Inflammatory macrophage treated with lipopolysaccharide for 1 hour (primary cell): ENCODE results near the gene NPC1L1.
A peak's percentile ranks its signal among the peaks of the same experiment; 100 is the strongest.

ENCODE experiments used
- DNase-seq, 2 donors: peaks; one replicate each; pipeline ENCODE4 v3.0.0-alpha.2; 2020 to 2022

NPC1L1 gene, protein sequence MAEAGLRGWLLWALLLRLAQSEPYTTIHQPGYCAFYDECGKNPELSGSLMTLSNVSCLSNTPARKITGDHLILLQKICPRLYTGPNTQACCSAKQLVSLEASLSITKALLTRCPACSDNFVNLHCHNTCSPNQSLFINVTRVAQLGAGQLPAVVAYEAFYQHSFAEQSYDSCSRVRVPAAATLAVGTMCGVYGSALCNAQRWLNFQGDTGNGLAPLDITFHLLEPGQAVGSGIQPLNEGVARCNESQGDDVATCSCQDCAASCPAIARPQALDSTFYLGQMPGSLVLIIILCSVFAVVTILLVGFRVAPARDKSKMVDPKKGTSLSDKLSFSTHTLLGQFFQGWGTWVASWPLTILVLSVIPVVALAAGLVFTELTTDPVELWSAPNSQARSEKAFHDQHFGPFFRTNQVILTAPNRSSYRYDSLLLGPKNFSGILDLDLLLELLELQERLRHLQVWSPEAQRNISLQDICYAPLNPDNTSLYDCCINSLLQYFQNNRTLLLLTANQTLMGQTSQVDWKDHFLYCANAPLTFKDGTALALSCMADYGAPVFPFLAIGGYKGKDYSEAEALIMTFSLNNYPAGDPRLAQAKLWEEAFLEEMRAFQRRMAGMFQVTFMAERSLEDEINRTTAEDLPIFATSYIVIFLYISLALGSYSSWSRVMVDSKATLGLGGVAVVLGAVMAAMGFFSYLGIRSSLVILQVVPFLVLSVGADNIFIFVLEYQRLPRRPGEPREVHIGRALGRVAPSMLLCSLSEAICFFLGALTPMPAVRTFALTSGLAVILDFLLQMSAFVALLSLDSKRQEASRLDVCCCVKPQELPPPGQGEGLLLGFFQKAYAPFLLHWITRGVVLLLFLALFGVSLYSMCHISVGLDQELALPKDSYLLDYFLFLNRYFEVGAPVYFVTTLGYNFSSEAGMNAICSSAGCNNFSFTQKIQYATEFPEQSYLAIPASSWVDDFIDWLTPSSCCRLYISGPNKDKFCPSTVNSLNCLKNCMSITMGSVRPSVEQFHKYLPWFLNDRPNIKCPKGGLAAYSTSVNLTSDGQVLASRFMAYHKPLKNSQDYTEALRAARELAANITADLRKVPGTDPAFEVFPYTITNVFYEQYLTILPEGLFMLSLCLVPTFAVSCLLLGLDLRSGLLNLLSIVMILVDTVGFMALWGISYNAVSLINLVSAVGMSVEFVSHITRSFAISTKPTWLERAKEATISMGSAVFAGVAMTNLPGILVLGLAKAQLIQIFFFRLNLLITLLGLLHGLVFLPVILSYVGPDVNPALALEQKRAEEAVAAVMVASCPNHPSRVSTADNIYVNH (N-terminal part only)

DNA sequence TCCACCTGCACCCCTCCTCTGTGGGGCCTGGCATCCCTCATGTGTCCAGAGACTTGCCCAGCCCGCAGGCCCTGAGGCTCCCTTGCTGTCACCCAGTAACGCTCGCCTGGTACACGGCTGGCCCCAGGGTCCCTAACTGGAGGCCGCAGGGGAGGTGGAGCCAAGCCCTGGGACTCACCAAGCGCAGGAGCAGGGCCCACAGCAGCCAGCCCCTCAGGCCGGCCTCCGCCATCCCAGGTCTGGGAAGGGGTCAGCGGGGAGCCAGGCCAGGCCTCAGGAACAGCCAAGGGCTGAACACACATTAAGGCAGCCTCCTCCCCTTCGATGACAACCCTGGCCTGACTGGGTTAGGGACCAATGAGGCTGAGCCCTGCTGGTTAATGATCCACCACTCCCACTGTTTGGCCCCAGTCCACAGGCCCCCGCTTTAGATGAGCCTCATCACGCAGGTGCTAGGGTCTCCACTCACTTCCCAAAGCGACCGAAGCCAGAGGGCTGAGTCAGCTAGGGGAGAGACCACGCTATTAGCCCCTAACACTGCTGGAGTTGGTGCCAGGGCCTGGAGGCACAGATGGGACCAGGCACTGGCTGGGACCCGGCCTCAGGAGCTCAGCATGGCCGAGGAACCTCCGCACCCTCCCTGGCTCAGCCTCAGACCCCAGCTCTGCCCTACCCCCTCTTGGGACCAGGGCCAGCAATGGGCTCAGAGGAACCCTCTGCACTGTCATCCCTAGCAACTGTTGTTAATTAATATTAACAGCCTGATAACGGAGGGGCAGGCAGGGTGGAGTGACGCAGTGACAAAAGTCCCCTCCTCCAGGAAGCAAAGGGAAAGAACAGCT is at the start of gene NPC1L1:
Gene NPC1L1 (minus strand): TSS at position 303 of the 842 bp plus-strand sequence. CDS start 71 bp downstream, at position 232.
- DNase-seq = no peak

DNA sequence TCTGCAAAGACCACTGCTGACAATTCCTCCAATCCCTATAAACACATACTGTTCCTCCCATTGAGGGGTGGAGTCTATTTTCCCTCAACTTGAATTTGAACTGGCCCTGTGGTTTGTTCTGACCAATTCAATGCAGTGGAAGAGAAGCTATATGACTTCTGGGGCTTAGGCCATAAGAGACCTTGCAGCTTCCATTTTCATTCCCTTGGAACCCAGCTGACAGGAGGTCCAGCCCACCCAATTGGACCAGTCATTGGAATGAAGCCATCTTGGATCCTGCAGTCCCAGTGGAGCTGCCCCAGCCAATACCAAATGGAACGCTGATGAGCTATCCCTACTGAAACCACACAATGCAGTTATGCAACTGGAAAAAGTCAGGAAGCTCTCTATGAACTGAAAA is 49.8 kb upstream of the NPC1L1 start:
- DNase-seq = no peak

DNA sequence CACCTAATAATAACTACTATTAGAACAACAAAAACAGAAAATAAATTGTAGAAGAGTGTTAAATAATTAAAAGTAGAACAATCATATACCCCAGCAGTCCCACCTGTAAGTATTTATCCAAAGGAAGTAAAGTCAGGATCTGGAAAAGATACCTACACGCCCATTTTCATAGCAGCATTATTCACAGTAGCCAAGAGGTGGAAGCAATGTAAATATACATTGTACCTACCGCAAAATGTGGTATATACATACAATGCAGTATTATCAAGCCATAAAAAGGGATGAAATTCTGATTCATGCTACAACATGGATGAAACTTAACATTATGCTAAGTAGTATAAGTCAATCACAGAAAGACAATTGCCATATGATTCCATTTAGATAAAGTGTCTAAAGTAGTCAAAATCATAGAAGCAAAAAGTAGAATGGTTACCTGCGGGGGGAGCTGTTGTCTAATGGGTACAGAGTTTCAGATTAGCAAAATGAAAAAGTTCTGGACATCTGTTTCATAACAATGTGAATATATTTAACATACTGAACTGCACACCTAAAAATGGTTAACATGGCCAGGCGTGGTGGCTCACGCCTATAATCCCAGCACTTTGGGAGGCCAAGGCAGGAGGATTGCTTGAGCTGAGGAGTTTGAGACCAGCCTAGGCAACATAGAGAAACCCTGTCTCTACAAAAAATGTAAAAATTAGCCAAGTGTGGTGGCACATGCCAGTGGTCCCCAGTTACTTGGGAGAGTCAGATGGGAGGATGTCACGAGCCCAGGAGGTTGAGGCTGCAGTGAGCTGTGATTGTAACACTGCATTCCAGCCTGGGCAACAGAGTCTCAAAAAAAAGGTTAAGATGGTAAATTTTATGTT is 46.9 kb upstream of the NPC1L1 start:
- DNase-seq = peak; percentile 43 to 83

DNA sequence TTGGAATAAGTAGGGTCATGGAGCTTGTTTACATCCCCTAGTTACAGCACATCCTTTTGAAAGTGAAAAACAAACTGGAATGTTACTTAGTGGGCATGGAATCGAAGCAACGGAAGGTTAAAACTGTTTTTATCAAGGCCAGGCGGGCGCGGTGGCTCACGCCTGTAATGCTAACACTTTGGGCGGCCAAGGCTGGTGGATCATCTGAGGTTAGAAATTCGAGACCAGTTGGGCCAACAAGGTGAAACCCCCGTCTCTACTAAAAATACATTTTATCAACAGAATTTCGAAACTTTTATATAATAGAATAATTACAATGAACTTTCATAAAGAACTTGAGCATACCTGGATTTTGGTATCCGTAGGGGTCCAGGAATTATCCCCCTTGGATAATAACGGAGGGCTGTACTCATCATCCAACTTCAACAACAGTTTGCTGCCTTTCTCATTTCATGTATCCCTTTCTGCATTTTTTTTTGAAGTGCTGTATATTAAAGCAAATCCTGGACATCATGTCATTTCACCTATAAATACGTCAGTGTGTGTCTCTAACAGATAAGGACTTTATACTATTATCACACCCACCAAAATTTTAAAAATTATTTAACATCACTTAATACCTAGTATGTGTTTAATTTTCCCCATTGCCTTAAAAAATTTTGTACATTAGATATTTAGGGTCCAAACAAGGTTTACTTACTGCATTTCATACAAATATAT is 42.2 kb upstream of the NPC1L1 start:
- DNase-seq = no peak

DNA sequence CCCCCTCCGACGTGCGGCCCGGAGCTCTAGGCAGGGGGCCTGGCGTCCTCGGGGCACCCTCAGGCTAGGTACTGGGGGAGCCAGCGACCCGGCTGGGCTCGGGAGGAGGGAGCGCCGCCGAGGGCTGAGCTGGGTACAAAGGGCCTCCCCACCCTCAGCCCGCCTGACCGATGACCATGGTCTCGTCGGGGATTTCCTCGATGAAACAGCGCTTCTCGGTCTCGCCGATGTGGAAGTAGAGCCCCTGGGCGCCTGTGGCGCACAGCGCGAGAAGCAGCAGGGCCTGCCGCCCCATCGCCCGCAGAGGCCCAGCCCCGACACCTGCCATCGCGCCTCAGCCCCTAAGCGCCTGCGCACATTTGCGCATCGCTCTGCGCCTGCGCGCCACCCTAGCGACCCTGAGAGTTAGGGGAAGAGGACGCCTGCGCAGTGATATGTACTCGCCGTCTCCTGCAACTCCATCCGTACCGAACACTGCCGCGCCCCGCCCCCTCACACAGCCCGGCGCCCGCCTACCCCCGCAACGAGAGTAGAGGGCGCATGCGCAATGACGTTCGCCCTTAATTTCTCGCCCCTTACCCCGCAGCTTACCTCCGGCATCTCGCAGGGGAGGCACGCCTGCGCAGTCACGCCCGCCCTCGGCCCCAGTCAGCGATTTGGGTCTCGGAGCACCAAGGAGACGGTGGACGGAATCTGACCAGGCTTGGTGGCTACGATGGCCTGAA is 40.9 kb upstream of the NPC1L1 start, which contains the start of gene TMED4:
Gene TMED4 (minus strand): TSS at position 353 of the 725 bp plus-strand sequence. CDS start 25 bp downstream, at position 328.
- DNase-seq = peak; percentile 96 to 99

DNA sequence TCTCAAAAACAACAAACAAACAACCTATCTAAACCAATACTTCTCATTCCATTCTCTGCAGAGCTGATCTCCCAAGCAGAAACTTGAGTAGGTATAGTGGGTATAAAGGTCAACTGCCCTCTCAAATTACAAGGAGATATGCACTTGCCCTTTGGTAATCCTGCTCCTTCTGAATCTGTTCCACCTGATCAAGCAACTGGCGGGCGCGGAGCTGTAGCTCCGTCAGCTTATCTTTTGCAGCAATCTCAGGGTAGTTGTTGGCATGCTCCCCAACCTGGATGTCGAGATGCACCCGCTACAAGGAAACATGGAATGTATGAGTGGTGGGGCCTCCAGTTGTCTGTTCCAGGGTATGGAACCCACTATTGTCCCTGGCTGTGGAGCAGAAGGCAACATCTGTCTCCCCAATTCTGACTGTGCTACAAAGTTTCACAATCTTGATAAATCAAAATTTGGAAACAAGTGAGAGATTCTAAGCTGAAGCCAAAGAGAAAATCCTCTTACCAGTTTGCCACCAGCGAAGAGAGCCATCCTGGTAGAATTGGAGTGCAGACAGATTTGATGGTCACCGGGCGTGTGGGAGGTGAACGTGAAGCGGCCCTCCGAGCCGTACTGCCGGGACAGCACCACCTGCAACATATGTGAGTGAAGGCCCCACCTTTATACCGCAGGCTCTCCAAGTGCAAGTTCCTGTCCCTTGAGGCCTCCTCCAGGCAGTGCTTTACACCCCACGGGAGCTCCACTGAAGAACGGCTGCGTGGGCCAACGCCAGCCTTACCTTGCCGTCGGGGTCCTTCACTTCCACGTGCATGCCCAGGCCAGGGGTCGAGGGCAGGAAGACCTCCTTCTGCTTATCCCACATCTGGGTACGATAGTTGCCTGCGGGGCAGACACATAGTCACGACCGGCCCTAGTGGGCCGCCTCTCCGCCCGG is 40.1 kb upstream of the NPC1L1 start:
- DNase-seq = peak in 1 of 2 donors; percentile 8

DNA sequence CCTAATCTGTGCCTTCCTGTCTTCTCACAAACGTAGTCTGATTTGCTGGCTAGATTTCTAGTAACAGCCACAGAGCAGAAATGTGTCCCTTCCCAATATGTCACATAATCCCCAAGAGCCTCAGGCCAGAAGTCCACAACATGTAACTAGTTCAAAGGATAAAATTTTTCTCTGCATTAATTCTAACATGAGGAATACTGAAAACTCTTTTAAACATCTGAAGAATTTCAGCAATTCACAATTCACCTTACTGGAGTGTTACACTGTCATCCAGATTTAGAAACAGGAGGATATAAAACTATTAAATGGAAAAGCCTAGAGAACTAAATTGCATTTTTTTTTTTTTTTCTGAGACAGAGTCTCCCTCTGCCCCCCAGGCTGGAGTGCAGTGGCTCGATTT is 35.1 kb upstream of the NPC1L1 start:
- DNase-seq = no peak

DNA sequence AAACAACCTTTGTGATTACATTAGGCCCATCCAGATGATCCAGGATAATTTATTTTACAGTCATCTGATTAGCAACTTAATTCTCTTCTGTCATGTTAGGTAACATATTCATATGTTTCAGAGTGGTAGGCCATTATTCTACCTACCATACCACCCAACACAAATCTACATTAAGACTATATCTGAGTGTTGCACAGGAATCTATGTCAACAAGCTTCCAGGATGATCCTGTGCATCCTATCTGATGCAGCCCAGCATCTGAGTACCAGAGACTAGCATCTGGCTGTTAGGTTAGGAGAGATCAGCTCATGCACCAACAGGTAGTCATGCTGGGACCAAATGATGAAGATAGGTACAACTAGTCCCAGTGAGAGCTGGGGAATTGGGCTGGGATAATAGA is 33.9 kb upstream of the NPC1L1 start:
- no peak for DNase-seq

DNA sequence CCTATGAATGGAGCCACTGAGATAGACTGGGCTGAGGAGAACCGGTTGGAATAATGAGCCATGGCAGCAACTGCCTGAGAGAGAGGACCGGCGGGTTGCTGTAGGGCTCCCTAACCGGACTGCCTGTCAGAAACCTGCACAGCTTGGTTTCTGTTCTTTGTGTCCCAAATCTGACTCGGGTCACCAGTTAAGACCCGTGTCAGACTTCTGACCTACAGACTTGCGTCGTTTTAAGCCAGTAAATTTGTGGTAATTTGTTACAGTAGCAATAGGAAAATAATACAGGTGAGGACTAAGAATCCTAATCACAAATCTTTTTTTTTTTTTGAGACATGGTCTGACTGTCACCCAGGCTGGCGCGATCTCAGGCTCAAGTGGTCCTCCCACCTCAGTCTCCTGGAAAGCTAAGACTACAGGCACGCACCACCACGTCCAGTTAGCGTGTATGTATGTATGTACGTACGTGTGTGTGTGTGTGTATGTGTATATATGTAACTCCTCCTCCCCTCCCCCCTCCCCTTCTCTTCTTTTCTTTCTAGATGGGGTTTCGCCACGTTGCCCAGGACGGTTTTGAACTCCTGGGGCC is 33.2 kb upstream of the NPC1L1 start:
- DNase-seq = peak in 1 of 2 donors; percentile 6

DNA sequence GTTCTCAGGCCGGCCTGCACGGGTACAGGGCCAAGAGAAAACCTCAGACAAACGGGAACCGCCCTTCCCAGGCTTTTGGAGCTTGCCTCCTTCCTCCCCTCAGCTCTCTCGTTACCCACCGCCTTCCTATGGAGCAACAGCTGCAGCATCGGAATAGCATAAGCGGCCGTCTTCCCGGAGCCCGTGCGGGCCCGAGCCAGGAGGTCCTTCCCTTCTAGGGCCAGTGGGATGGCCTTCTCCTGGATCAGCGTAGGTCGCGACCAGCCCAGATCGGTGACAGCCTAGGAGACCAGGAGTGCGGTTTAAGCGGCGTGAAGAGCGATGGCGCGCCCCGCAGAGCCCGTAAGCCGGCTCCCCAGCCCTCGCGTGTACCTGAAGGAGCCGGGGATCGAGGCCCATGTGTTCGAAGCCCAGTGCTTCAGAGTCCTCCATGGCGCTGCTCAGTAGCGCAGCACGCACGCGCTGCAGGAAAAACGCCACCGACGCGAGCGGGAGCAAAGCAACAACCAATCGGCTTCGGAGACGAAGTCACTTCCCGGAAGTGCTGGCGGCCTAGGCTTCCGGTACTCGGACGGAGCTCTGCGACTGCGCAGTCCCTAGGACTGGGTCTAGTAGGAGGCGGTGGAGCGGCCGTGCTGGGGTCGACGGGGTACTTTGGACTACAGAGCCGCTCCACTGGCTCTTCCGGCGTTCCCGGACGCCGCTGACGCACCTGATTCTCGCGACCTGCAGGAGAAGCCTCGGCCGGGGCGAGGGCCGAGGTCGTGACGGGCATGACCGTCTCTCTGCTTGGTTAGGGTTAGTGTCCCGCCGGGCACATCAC is 32.5 kb upstream of the NPC1L1 start, which contains the start of gene DDX56:
Gene DDX56 (minus strand): TSS at position 445 of the 823 bp plus-strand sequence. CDS start 13 bp downstream, at position 432.
- peak; percentile 94 to 97 for DNase-seq

DNA sequence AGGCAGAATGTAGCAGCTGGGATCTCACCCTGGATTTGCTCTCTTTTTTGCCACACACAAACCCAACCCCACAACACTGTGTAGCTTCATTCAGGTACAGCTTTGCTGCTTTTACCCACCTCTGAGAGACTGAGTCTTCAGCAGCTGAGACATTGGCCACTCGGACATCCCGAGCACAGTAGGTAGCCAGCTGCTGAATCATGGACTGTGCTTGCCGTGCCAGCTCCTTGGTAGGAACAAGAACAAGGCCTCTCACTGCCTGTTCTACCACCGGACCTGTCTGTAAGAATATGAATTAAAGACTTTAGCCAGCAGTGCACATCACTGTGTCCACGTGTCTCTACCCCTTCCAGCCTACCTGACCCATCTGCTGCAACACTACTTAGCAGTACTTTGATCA is 31.6 kb upstream of the NPC1L1 start:
- DNase-seq = no peak

DNA sequence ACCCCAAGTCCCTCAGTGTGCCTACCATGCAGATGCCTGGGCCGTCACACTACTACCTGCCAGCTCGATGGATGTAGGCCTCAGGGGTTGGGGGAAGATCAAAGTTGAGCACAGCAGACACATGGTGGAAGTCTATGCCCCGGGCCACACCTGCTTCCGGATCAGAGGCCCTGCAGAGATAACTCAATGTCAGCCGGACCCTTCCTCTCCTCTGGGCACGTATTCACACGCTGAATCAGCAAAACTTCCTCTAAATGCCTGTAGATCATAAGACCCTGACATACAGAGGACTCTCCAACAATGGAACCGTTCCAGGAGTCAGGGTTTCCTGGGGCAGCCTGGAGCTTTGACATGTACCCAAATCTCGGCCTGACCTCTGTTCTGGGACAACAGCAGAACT is 28.8 kb upstream of the NPC1L1 start:
- DNase-seq = no peak

DNA sequence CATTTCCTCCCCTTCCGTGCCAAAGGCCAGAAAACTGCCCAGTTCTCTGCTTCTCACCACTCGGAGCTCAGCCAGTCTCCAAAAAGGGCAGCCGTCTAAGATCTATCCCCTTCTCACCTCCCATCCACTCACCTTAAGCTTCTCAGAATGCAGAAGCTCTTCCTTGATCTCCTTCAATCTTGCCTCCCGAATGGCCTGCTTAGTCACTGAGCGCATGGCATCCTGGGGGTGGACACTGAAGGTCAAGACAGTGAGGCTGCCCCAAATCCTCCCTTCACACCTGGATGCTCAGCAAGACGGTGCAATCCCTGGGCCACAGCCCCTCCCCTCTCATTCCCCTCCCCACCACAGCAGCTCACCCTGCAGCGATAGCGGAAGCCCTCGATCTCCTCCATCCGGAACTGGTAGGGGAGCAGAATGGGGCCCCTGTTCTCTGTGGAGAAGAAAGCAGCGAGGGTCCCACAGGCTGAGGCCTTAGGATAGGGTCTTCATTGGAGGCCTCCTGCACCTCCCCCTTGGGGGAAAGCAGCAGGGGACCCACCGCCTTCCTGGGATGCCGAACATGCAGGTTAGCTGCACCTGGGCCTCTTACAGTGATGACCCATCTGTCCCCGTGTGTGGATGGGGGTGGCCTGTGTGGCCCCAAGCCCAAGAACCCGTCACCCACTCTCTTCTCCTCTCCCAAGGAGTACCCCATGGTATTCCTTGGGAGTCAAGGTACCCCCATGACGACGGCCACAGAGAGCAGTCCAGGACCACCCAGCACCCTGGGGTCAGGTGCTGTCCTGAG is 27.8 kb upstream of the NPC1L1 start:
- no peak for DNase-seq

DNA sequence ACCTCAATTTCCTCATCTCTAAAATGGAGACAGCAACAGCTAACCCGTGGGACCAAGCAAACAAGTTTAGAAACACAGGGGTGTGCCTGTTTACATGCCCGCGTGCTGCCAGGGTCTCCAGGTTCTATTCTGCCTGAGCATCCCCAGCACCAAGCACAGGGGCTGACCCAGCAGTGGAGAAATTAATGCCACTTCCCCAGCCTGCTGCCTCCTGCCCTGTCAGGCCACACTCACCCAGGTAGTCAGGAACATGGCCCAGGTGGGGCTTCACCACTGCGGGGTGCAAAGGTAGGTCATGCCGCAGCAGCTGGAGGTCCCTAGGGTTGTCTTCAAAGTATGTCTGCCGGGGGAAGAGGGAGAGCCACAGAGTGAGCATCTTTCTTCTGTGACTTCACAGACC is 26.8 kb upstream of the NPC1L1 start:
- no peak for DNase-seq

DNA sequence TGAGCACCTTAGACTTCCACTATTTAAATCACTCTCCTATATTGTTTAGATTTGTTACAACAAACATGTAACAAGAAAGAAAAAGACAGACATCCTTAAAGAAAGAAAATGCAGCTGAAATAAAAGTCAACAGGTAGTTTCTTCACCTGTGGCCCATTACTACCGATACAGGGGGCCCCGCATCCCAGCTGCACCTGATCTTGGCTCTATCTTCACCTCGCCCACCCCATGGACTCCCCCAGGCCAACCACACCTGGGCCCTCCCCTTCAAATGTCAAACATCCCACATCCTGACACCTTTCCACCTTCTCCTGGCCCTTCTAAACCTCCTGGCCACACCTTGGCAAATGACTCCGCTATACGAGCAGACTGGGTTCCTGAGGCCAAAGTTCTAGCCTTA is 25.6 kb upstream of the NPC1L1 start:
- no peak for DNase-seq
